ENCODE measurements around the gene SYT1.

- TF ChIP-seq CTCF (conservative IDR thresholded peaks at IDR 0.05 in 1 of 2, IDR thresholded peaks at IDR 0.05 in 1 of 2; ENCODE audit: extremely low read depth in 1 of 2, insufficient read depth in 1 of 2, low read depth in 1 of 2, low read length in 2 of 2) (no peak), EZH2 (IDR thresholded peaks at IDR 0.05; ENCODE audit: borderline replicate concordance, low read length) (no peak)
Observed at GRCh38 chr12:79115743-79116142, 251.2 kb downstream of the SYT1 start.

Measured in mammary epithelial cell (primary cell).